ENCODE results near the gene HDDC3. TPM values are rescaled to one million over a fixed set of nuclear protein-coding genes. Genes with fewer than 3 reads are reported as not detected.

HDDC3 gene
- total and polyA plus RNA-seq, 2 donors (not counting 3 experiments of a cell fraction or from before 2014, with no cell fraction given), result 16.0 to 20.2 TPM

- dilution Hi-C loops (cut with MboI; ENCODE audit: extremely low pct_ligation_motif_present, low sequenced_read_pairs), result no loop called here
- H3K27ac ChIP-seq (ENCODE audit: insufficient read depth, low read depth, low read length), result no peak overlapping the region
- H3K9me3 ChIP-seq (replicated peaks; ENCODE audit: control insufficient read depth, insufficient read depth, low read length), result no peaks in the 10 kb centered on the region
- FAIRE-seq (no peak), DNase-seq (ENCODE audit: low read depth, low spot score) (no peak)
- H2AFZ ChIP-seq (ENCODE audit: low read depth, low read length), result no peak overlapping the region
- TF ChIP-seq CTCF (IDR thresholded peaks at IDR 0.05; ENCODE audit: extremely low read depth in 1 of 2, insufficient read depth in 1 of 2, low read depth in 1 of 2, low read length in 2 of 2), result no peak
- no peak for TF ChIP-seq MYC (IDR thresholded peaks at IDR 0.05; ENCODE audit: low read depth, low read length)
- no peak for TF ChIP-seq EZH2 (IDR thresholded peaks at IDR 0.05; ENCODE audit: borderline replicate concordance, low read depth, low read length, severe bottlenecking)
- no peak for TF ChIP-seq POLR2A (IDR thresholded peaks at IDR 0.05; ENCODE audit: low read depth, low read length)
- no peak for TF ChIP-seq JUN (IDR thresholded peaks at IDR 0.05; ENCODE audit: borderline replicate concordance, insufficient read depth, insufficient read length, low read depth)
- TF ChIP-seq MAX (IDR thresholded peaks at IDR 0.05; ENCODE audit: insufficient read depth, insufficient read length), result no peak
- TF ChIP-seq GATA2 (IDR thresholded peaks at IDR 0.05; ENCODE audit: insufficient read depth, insufficient read length, low read depth, low read length), result no peak
- TF ChIP-seq POLR2AphosphoS5 (IDR thresholded peaks at IDR 0.05; ENCODE audit: insufficient read depth, low read depth, low read length), result no peak
- no peak for TF ChIP-seq FOS (IDR thresholded peaks at IDR 0.05; ENCODE audit: borderline replicate concordance, insufficient read depth, low read length)
- POLR2A ChIA-PET, result no interaction called here
- H3K9ac ChIP-seq (replicated peaks; ENCODE audit: extremely low read depth, insufficient read depth, low read length), result no peak overlapping the region
- CTCF ChIA-PET, result interaction anchor here (2.0 kb wide), 1 partner anchor 13 kb away, joined by 8 read pairs; the partner anchor contains the start of gene HDDC3
- no peak overlapping the region for H3K4me3 ChIP-seq (replicated peaks in 1 of 3; ENCODE audit: insufficient read depth in 1 of 3, low read depth in 1 of 3, low read length in 3 of 3)
- no peaks in the 10 kb centered on the region for H3K79me2 ChIP-seq (ENCODE audit: control insufficient read depth, insufficient read depth, low read length)
- no TSS peak for BruUV-seq (replicated peaks)
- no peaks in the 10 kb centered on the region for H3K27me3 ChIP-seq (ENCODE audit: control insufficient read depth in 2 of 2, insufficient read depth in 2 of 2, low read length in 2 of 2)
- peaks cover 2 to 42% of the 10 kb centered on the region in 2 experiments for H3K36me3 ChIP-seq (ENCODE audit: control insufficient read depth in 2 of 2, extremely low read depth in 1 of 2, insufficient read depth in 2 of 2, low read length in 2 of 2)
- intact Hi-C loops (cut with micrococcal nuclease), result no loop called here
- H3K4me2 ChIP-seq (ENCODE audit: insufficient read depth, low read length), result no peak overlapping the region
- no peaks in the 10 kb centered on the region for H3K4me1 ChIP-seq (ENCODE audit: control insufficient read depth, extremely low read depth, insufficient read depth, low read length)
- no peaks in the 10 kb centered on the region for H3K9me1 ChIP-seq (replicated peaks; ENCODE audit: control insufficient read depth, extremely low read depth, insufficient read depth, low read length)
- H4K20me1 ChIP-seq (replicated peaks; ENCODE audit: control insufficient read depth, extremely low read depth, insufficient read depth, low read length), result no peaks in the 10 kb centered on the region
Measured at GRCh38 chr15:90918835-90919234, 13.5 kb downstream of the HDDC3 start.
